HEK293 (cell line): Measurements from ENCODE around the gene PDPR.
"Not testable (repeated sequence)": the region's sequence is repeated elsewhere in the genome, so short reads cannot be mapped to it uniquely, and the experiment has no call there.

ENCODE experiments used
- CTCF ChIA-PET: fragments of 350-600 bp; formaldehyde crosslinking; extraction: SDS; loops from one replicate; lab custom pipeline; 2021; ENCODE audit warnings: antibody characterized with exemption; lab: Yijun Ruan, JAX
- POLR2A ChIA-PET: fragments of 300-600 bp; formaldehyde crosslinking; extraction: SDS; loops from one replicate; lab custom pipeline; 2020; ENCODE audit warnings: antibody characterized with exemption, inconsistent platforms; lab: Yijun Ruan, JAX
- H3K27ac ChIP-seq: fragments of 200-500 bp; sonication (Bioruptor generic); 2 replicates; pipeline ENCODE4 v1.5.1; 2014; ENCODE audit warnings: low read depth, low read length, control low read depth, inconsistent platforms; ENCODE audit errors: extremely low read depth
- H3K36me3 ChIP-seq, 2 experiments: fragments of 200-500 bp in 1 of 2; sonication (Bioruptor generic) in 1 of 2; 1 replicate in 1 of 2; 2 replicates in 1 of 2; pipeline ENCODE4 v1.5.1; 2014 to 2017; ENCODE audit warnings: inconsistent platforms in 2 of 2, low read length in 2 of 2; ENCODE audit not compliant: control insufficient read depth in 2 of 2, insufficient read depth in 1 of 2
- H3K4me1 ChIP-seq: fragments of 200-500 bp; sonication (Bioruptor generic); 2 replicates; pipeline ENCODE4 v1.5.1; 2014; ENCODE audit warnings: mild to moderate bottlenecking, low read length, inconsistent platforms; ENCODE audit not compliant: control insufficient read depth, insufficient read depth
- H3K4me3 ChIP-seq: 2 replicates; pipeline ENCODE4 v1.5.1; 2011; ENCODE audit warnings: low read depth, mild to moderate bottlenecking, control low read depth, low read length, moderate library complexity
- H3K9me3 ChIP-seq: fragments of 200-500 bp; sonication (Bioruptor generic); 2 replicates; pipeline ENCODE4 v1.5.1; 2014; ENCODE audit warnings: low read depth, low read length, inconsistent platforms; ENCODE audit not compliant: control insufficient read depth, insufficient read depth
- PRDM1 ChIP-seq: fragments of 450-650 bp; formaldehyde crosslinking; IDR thresholded peaks from 2 replicates; pipeline ENCODE4; 2016; ENCODE audit warnings: missing biosample characterization, missing genetic modification characterization

The PDPR gene

DNA sequence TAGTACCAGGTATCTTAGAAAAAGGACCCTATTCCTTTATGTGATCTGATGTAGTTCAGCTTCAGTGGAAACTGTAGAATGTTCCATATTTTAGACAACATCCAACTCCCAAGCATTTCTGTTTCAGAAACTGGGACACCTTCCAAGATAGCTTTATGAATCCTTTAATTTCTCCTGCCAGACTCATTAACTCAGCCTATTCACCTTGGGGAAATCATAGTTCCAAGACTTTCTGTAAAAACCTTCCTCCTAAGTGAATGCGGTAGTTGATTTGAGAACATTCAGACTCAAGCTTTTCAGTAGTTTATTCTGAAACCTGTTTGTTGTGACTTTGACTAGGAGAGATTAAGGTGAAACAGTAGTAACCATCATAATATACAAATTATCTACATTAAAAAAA is 20.0 kb upstream of the PDPR start:
- POLR2A ChIA-PET, H3K4me3 ChIP-seq, H3K27ac ChIP-seq, H3K36me3 ChIP-seq, H3K4me1 ChIP-seq, CTCF ChIA-PET, H3K9me3 ChIP-seq: not testable (repeated sequence)
- TF ChIP-seq PRDM1 (tag by site-specific recombination), result peak; percentile 29; the same call in 1 of the 2 replicates

DNA sequence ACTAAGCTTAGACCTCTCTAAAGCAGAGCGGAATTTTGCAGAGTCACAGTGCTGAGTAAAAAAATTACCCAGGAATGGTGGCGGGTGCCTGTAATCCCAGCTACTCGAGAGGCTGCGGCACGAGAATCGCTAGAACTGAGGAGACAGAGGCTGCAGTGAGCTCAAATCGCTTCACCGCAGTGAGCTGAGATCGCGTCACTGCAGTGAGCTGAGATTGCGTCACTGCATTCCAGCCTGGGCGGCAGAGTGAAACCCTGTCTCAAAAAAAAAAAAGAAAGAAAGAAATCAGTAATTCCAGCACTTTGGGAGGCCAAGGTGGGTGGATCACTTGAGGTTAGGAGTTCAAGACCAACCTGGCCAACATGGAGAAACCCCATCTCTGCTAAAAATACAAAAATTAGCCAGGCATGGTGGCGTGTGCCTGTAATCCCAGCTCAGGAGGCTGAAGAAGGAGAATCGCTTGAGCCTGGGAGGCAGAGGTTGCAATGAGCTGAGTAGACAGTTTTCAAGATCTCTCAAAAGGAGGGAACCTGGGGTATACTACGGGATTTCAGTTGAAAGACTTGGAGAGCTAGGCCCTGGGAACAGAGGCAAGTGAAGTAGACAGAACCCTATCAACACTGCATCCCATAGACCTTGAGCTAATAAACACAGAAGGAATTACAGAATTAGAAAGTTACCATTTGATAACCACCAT is 4.4 kb upstream of the PDPR start:
- H3K4me3 ChIP-seq, H3K4me1 ChIP-seq, H3K27ac ChIP-seq, CTCF ChIA-PET, POLR2A ChIA-PET, H3K36me3 ChIP-seq, H3K9me3 ChIP-seq: not testable (repeated sequence)

DNA sequence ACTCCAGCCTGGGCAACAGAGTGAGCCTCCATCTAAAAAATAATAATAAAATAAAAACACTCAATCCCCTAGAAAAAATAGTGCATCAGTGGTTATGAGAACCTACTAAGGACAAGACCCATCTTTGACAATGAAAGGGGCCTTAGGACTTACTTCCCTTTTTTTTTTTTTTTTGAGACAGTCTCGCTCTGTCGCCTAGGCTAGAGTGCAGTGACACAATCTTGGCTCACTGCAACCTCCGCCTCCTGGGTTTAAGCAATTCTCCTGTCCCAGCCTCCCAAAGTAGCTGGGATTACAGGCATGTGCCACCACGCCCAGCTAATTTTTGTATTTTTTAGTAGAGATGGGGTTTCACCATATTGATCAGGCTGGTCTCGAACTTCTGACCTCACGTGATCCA is 2.0 kb upstream of the PDPR start:
- H3K4me1 ChIP-seq, H3K36me3 ChIP-seq, H3K27ac ChIP-seq, POLR2A ChIA-PET, H3K4me3 ChIP-seq, CTCF ChIA-PET, H3K9me3 ChIP-seq: not testable (repeated sequence)

DNA sequence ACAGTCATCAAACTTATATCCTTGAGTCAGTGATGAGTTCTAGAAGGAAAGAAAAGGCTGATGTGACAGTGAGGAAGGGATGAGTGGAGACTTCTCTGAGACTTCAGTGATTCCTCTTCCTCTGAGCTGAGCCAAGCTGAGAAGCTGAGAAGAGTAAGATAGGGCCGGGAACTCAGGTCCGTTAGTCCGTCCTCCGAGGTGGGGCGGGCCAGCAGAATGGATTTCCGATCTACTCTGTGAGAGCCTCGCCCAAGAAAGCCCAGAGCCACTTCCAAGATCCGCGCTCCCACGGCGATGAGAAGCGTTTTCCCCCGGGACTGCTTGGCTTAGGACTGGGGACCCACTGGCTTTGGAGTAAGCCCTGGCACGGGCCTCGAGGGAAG is 542 bp upstream of the PDPR start:
- H3K4me1 ChIP-seq, H3K9me3 ChIP-seq, CTCF ChIA-PET, H3K27ac ChIP-seq, H3K36me3 ChIP-seq, POLR2A ChIA-PET: not testable (repeated sequence)
- peak overlapping the region; percentile 78 for H3K4me3 ChIP-seq

DNA sequence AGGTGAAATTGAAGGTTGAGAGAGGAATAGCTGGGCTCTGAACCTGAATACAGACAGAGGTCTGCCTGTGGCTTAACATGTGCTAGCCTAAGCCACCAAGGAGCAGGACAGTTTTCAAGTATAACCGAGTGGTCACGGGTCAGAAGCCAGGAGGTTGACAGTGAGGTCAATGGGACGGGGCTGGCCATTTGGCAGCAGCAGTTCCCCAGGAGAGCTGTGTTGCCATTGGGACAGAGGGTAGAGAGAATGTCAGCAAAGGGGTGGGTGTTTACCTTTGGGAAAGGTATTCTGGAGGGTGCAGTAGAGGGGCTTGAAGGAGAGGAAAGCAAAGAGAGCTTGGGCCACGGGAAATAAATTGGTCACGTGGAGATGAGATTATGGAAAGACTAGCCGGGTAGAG is 4.2 kb downstream of the PDPR start:
- H3K4me3 ChIP-seq, CTCF ChIA-PET, H3K4me1 ChIP-seq, H3K27ac ChIP-seq, H3K9me3 ChIP-seq, POLR2A ChIA-PET: not testable (repeated sequence)
- peaks cover 6 to 14% of the 10 kb centered on the region in 2 experiments; a peak in 2 of 3 replicates for H3K36me3 ChIP-seq

DNA sequence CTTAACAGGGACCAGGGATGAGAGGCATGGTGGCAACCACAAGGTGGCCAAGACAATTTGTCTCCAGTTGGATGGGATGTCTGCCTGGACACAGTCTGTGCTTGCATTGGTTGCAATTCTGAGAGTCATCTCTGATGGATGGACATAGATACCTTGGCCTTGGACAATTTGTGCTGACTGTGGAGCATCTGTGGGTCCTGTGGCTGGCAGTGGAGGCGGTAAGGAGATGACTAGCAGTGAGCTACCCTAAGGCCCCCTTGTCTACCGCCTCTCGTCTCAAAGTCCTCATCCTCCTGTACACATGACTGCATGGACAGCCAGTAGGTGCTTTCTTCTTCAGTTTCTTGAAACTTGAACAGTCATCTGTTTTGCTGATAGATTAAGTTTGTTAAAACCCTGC is 4.6 kb downstream of the PDPR start:
- POLR2A ChIA-PET, H3K4me3 ChIP-seq, CTCF ChIA-PET, H3K27ac ChIP-seq, H3K9me3 ChIP-seq, H3K4me1 ChIP-seq: not testable (repeated sequence)
- peaks cover 6 to 17% of the 10 kb centered on the region in 2 experiments; a peak in 2 of 3 replicates for H3K36me3 ChIP-seq

DNA sequence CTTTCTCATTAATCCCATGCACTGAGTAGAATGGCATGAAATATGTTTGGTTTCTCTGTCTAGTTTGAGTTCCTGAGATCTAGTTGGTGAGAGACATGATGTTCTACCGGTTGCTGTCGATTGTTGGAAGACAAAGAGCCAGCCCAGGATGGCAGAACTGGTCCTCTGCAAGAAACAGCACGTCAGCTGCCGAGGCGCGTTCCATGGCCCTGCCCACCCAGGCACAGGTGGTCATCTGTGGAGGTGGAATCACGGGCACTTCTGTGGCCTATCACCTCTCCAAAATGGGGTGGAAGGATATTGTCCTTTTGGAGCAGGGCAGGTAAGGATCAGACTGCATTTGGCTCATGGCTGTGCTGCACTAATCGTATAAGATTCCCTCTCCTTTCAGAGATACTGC is 6.3 kb downstream of the PDPR start:
- H3K27ac ChIP-seq, H3K4me1 ChIP-seq, H3K9me3 ChIP-seq, H3K4me3 ChIP-seq, POLR2A ChIA-PET, CTCF ChIA-PET: not testable (repeated sequence)
- peaks cover 6 to 17% of the 10 kb centered on the region in 2 experiments; a peak in 2 of 3 replicates for H3K36me3 ChIP-seq

DNA sequence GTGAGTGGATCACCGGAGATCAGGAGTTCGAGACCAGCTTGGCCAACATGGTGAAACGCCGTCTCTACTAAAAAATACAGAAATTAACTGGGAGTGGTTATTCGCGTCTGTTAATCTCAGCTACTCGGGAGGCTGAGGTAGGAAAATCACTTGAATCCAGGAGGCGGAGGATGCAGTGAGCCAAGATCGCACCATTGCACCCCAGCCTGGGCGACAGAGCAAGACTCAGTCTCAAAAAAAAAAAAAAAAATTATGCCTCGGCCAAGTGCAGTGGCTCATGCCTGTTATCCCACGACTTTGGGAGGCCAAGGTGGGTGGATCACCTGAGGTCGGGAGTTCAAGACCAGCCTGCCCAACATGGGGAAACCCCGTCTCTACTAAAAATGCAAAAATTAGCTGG is 9.7 kb downstream of the PDPR start:
- H3K27ac ChIP-seq, POLR2A ChIA-PET, H3K4me3 ChIP-seq, H3K9me3 ChIP-seq, H3K4me1 ChIP-seq, CTCF ChIA-PET: not testable (repeated sequence)
- peaks cover 12 to 32% of the 10 kb centered on the region in 2 experiments; a peak in 2 of 3 replicates for H3K36me3 ChIP-seq

DNA sequence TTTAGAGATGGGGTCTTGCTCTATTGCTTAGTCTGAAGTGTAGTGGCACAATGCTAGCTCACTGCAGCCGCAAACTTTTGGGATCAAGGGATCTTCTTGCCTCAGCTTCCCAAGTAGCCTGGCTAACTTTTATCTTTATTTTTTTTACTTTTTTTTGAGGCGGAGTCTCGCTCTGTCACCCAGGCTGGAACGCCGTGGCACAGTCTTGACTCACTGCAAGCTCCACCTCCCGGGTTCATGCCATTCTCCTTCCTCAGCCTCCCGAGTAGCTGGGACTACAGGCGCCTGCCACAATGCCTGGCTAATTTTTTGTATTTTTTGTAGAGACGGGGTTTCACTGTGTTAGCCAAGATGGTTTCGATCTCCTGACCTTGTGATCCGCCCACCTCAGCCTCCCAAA is 12.1 kb downstream of the PDPR start:
- H3K27ac ChIP-seq, H3K4me1 ChIP-seq, H3K9me3 ChIP-seq, H3K4me3 ChIP-seq, CTCF ChIA-PET, POLR2A ChIA-PET: not testable (repeated sequence)
- H3K36me3 ChIP-seq, result peaks cover 12 to 44% of the 10 kb centered on the region in 2 experiments; a peak in 2 of 3 replicates

DNA sequence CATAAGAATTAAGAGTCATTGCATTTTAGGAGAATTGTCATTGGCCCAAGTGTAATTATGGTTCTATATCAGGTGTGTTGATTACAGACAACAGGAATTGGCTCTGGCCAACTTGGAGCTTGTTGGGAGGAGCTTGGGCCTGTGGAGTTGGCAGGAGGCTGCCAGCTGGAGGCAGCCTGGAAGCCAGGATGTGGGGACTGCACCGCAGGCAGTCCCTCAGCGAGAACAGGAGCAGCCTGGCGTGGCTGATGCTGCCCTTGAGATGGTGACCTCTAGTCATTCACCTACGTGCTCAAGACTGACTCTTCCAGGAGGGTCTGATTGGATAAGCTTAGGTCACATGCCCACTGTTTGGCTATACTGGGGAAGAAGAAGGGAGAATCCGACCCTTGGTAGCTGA is 13.6 kb downstream of the PDPR start:
- H3K9me3 ChIP-seq, CTCF ChIA-PET, H3K4me3 ChIP-seq, H3K4me1 ChIP-seq, H3K27ac ChIP-seq, POLR2A ChIA-PET: not testable (repeated sequence)
- H3K36me3 ChIP-seq, result peaks cover 10 to 50% of the 10 kb centered on the region in 2 experiments; a peak in 2 of 3 replicates

DNA sequence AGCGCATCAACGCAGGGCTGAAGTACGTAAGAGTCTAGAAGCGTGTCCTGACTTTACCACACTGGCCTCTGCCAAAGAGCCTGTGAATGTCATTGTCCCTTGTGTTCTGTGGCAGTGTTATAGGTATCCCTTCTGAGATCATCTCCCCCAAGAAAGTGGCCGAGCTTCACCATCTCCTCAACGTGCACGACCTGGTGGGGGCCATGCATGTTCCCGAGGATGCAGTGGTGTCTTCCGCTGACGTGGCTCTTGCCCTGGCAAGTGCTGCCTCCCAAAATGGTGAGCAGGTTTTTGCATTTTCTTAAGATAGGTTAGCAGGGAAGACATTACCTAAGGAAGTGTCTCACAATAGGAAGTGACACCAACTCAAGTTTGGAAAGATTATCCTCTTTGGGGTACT is 14.7 kb downstream of the PDPR start:
- CTCF ChIA-PET, result not testable (repeated sequence)

More for the DNA sequence above, 14.7 kb downstream of the PDPR start:
- H3K9me3 ChIP-seq, H3K4me1 ChIP-seq, POLR2A ChIA-PET, H3K27ac ChIP-seq, H3K4me3 ChIP-seq: not testable (repeated sequence)
- peaks cover 10 to 47% of the 10 kb centered on the region in 2 experiments; a peak in 2 of 3 replicates for H3K36me3 ChIP-seq
